H9 (cell line): ENCODE results near the gene CD86. TPM values are rescaled to one million over a fixed set of nuclear protein-coding genes. Genes with fewer than 3 reads are reported as not detected.

Experiments
- DNase-seq: peaks from one replicate; pipeline ENCODE4 v3.0.0-alpha.2; 2017
- H2AFZ ChIP-seq: one replicate; pipeline ENCODE4 v1.6.1; 2013; ENCODE audit warnings: mild to moderate bottlenecking, low read length, control low read depth, moderate library complexity
- H2AK5ac ChIP-seq: 2 replicates; pipeline ENCODE4 v1.6.1; 2013; ENCODE audit warnings: low read length, control low read depth, mixed read lengths; ENCODE audit not compliant: insufficient read length
- H2BK120ac ChIP-seq: one replicate; pipeline ENCODE4 v1.6.1; 2013; ENCODE audit warnings: low read depth, mild to moderate bottlenecking, low read length, control low read depth, inconsistent platforms; ENCODE audit not compliant: poor library complexity, severe bottlenecking
- H2BK12ac ChIP-seq: 2 replicates; pipeline ENCODE4 v1.6.1; 2013; ENCODE audit warnings: low read length, control low read depth, mixed read lengths, low read depth; ENCODE audit not compliant: insufficient read length
- H2BK15ac ChIP-seq: 2 replicates; pipeline ENCODE4 v1.6.1; 2013; ENCODE audit warnings: low read depth, low read length, control low read depth
- H2BK20ac ChIP-seq: one replicate; pipeline ENCODE4 v1.6.1; 2013; ENCODE audit warnings: low read depth, mild to moderate bottlenecking, low read length, control low read depth, inconsistent platforms; ENCODE audit not compliant: poor library complexity, severe bottlenecking
- H2BK5ac ChIP-seq: 2 replicates; pipeline ENCODE4 v1.6.1; 2013; ENCODE audit warnings: low read length, control low read depth, mixed read lengths; ENCODE audit not compliant: insufficient read length
- H3K14ac ChIP-seq: 2 replicates; pipeline ENCODE4 v1.6.1; 2013; ENCODE audit warnings: low read length, control low read depth; ENCODE audit not compliant: insufficient read depth
- H3K18ac ChIP-seq: 2 replicates; pipeline ENCODE4 v1.6.1; 2013; ENCODE audit warnings: low read depth, mild to moderate bottlenecking, mixed read lengths, low read length, control low read depth; ENCODE audit not compliant: insufficient read length
- H3K23ac ChIP-seq: 2 replicates; pipeline ENCODE4 v1.6.1; 2013; ENCODE audit warnings: low read length, control low read depth, mixed read lengths, low read depth; ENCODE audit not compliant: insufficient read length
- H3K23me2 ChIP-seq: 2 replicates; pipeline ENCODE4 v1.6.1; 2013; ENCODE audit warnings: low read depth, mild to moderate bottlenecking, mixed read lengths, low read length, control low read depth; ENCODE audit not compliant: insufficient read length, poor library complexity, severe bottlenecking
- H3K27ac ChIP-seq: 2 replicates; pipeline ENCODE4 v1.5.1; 2013; ENCODE audit warnings: low read length, control low read depth, mixed read lengths, low read depth; ENCODE audit not compliant: insufficient read length
- H3K27me3 ChIP-seq: 2 replicates; pipeline ENCODE4 v1.6.1; 2013; ENCODE audit warnings: low read length, control low read depth, inconsistent platforms; ENCODE audit not compliant: insufficient read depth
- H3K4ac ChIP-seq: 2 replicates; pipeline ENCODE4 v1.6.1; 2013; ENCODE audit warnings: low read depth, mild to moderate bottlenecking, control low read depth, inconsistent platforms, low read length, moderate library complexity
- H3K4me1 ChIP-seq: 2 replicates; pipeline ENCODE4 v1.6.1; 2013; ENCODE audit warnings: low read length, control low read depth, inconsistent platforms; ENCODE audit not compliant: insufficient read depth
- H3K4me2 ChIP-seq: 2 replicates; pipeline ENCODE4 v1.6.1; 2013; ENCODE audit warnings: low read length, control low read depth, mixed read lengths; ENCODE audit not compliant: insufficient read length, insufficient read depth
- H3K56ac ChIP-seq: 2 replicates; pipeline ENCODE4 v1.6.1; 2013; ENCODE audit warnings: low read depth, mild to moderate bottlenecking, mixed read lengths, low read length, control low read depth; ENCODE audit not compliant: insufficient read length
- H3K79me1 ChIP-seq: 2 replicates; pipeline ENCODE4 v1.6.1; 2013; ENCODE audit warnings: low read depth, mild to moderate bottlenecking, moderate library complexity, low read length, control low read depth, inconsistent platforms; ENCODE audit not compliant: insufficient read depth, poor library complexity, severe bottlenecking
- H3K79me2 ChIP-seq: 2 replicates; pipeline ENCODE4 v1.6.1; 2013; ENCODE audit warnings: low read length, control low read depth, inconsistent platforms; ENCODE audit not compliant: insufficient read depth
- H3K9ac ChIP-seq: 2 replicates; pipeline ENCODE4 v1.6.1; 2013; ENCODE audit warnings: low read length, control low read depth, mixed read lengths; ENCODE audit not compliant: insufficient read length; ENCODE audit errors: extremely low read depth
- H3K9me3 ChIP-seq: one replicate; pipeline ENCODE4 v1.6.1; 2013; ENCODE audit warnings: low read depth, low read length, inconsistent platforms; ENCODE audit not compliant: control insufficient read depth
- H3T11ph ChIP-seq: one replicate; pipeline ENCODE4 v1.6.1; 2013; ENCODE audit warnings: mild to moderate bottlenecking, low read length, control low read depth, inconsistent platforms
- H4K20me1 ChIP-seq: one replicate; pipeline ENCODE4 v1.6.1; 2013; ENCODE audit not compliant: control insufficient read depth, insufficient read length, insufficient read depth
- H4K5ac ChIP-seq: 2 replicates; pipeline ENCODE4 v1.6.1; 2013; ENCODE audit warnings: low read depth, mild to moderate bottlenecking, mixed read lengths, low read length, control low read depth; ENCODE audit not compliant: insufficient read length
- H4K8ac ChIP-seq: replicated peaks from 2 replicates; pipeline ENCODE4 v1.6.1; 2013; ENCODE audit warnings: low read length, control low read depth, mixed read lengths, low read depth; ENCODE audit not compliant: insufficient read length
- H4K91ac ChIP-seq: 2 replicates; pipeline ENCODE4 v1.6.1; 2013; ENCODE audit warnings: low read depth, mild to moderate bottlenecking, moderate library complexity, mixed read lengths, low read length, control low read depth; ENCODE audit not compliant: insufficient read length
- H3K27ac Mint-ChIP-seq, 3 experiments: 2 replicates in 2 of 3; 3 replicates in 1 of 3; pipeline ENCODE4 v1.8.0; 2020 to 2021; ENCODE audit warnings: mixed read lengths in 3 of 3, mild to moderate bottlenecking in 1 of 3, moderate library complexity in 1 of 3
- H3K27me3 Mint-ChIP-seq: 2 replicates; pipeline ENCODE4 v1.8.0; 2021; ENCODE audit warnings: low read depth, mild to moderate bottlenecking, moderate library complexity, mixed read lengths
- H3K36me3 Mint-ChIP-seq, 3 experiments: 2 replicates in 2 of 3; 3 replicates in 1 of 3; pipeline ENCODE4 v1.8.0; 2020 to 2021; ENCODE audit warnings: low read depth in 3 of 3, mixed read lengths in 3 of 3; ENCODE audit not compliant: insufficient read depth in 1 of 3
- H3K4me1 Mint-ChIP-seq, 2 experiments: 2 replicates each; pipeline ENCODE4 v1.8.0; 2020; ENCODE audit warnings: mixed read lengths in 2 of 2
- H3K4me3 Mint-ChIP-seq, 2 experiments: 2 replicates in 1 of 2; 3 replicates in 1 of 2; pipeline ENCODE4 v1.8.0; 2020 to 2021; ENCODE audit warnings: mild to moderate bottlenecking in 2 of 2, mixed read lengths in 2 of 2, moderate library complexity in 1 of 2
- H3K9me3 Mint-ChIP-seq, 2 experiments: 2 replicates in 1 of 2; 3 replicates in 1 of 2; pipeline ENCODE4 v1.8.0; 2020; ENCODE audit warnings: mild to moderate bottlenecking in 2 of 2, mixed read lengths in 2 of 2, moderate library complexity in 1 of 2
- WGBS: extraction: QIAGEN DNeasy Blood & Tissue Kit; methylation state at CpG from one replicate; pipeline ENCODE4 v1.1.7; 2013; ENCODE audit warnings: missing lambda C conversion rate, low lambda C conversion rate, mixed read lengths; ENCODE audit not compliant: insufficient read length; ENCODE audit errors: extremely low coverage; 5-methylcytosine and 5-hydroxymethylcytosine counted together
- total RNA-seq: library from RNA; stranded (reverse); gene quantifications from 2 replicates; pipeline ENCODE4 v1.2.1, GENCODE V29; 2021
- TF ChIP-seq, protein P1 (sequence below): fragments of 200-600 bp; sonication (generic); conservative IDR thresholded peaks from 3 replicates; pipeline ENCODE4 v1.8.0; 2021; ENCODE audit warnings: antibody characterized with exemption, mild to moderate bottlenecking

CD86 gene
- total RNA-seq, 1 experiment from 2014 or later = not detected

DNA sequence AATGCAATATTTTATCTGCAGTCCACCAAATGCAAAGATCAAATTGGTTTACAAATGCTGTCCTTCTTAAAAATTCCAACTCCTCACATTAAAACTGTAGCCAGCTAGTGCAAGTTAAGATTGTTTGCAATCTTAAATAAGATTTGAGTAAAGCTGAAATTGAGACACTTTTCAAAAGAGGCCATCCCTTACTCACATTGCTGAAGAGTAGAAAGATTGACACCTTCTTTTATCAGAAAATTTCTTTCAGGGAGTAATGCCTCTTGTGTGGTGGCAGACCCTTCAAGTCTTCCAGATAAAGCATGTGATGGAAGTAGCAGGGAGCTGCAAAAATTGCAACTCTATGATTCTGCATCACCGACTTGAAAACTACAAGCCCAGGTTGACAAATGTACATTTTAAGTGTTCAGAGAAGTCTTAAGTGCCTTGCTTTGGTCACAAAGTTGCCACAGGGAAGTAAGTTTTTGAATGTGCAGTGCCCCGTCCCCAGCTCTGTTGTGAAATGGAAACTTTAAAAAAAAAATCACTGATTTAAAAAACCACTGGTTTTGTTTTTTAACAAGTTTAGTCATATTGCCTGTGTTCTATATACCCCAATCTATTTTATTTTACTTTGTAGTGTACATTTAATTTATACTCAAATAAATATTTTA, 12.6 kb downstream of the CD86 start:
- Mint-ChIP-seq H3K4me3 (no peak overlapping the region), H3K36me3 (no peaks in the 10 kb centered on the region), H3K27ac (no peak overlapping the region), H3K4me1 (peaks cover 5 to 7% of the 10 kb centered on the region in 2 experiments; a peak in 3 of 4 replicates), H3K27me3 (no peaks in the 10 kb centered on the region), H3K9me3 (peaks cover 0 to 1% of the 10 kb centered on the region in 2 experiments; a peak in 1 of 5 replicates)
- H3K18ac ChIP-seq = no peak overlapping the region
- H3K9ac ChIP-seq = no peak overlapping the region
- TF ChIP-seq, protein P1, sequence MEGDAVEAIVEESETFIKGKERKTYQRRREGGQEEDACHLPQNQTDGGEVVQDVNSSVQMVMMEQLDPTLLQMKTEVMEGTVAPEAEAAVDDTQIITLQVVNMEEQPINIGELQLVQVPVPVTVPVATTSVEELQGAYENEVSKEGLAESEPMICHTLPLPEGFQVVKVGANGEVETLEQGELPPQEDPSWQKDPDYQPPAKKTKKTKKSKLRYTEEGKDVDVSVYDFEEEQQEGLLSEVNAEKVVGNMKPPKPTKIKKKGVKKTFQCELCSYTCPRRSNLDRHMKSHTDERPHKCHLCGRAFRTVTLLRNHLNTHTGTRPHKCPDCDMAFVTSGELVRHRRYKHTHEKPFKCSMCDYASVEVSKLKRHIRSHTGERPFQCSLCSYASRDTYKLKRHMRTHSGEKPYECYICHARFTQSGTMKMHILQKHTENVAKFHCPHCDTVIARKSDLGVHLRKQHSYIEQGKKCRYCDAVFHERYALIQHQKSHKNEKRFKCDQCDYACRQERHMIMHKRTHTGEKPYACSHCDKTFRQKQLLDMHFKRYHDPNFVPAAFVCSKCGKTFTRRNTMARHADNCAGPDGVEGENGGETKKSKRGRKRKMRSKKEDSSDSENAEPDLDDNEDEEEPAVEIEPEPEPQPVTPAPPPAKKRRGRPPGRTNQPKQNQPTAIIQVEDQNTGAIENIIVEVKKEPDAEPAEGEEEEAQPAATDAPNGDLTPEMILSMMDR = no peak
- no peaks in the 10 kb centered on the region for H3K79me1 ChIP-seq
- no peak overlapping the region for H2BK15ac ChIP-seq
- H3K23ac ChIP-seq = no peak overlapping the region
- no peaks in the 10 kb centered on the region for H3K79me2 ChIP-seq
- no CpG with 5 or more reads among the region's 2 CpGs for WGBS
- no peak overlapping the region for H2BK20ac ChIP-seq
- no peaks in the 10 kb centered on the region for H3K9me3 ChIP-seq
- H2BK12ac ChIP-seq = no peak overlapping the region
- H4K91ac ChIP-seq = no peak overlapping the region
- no peak for DNase-seq
- H3K4me1 ChIP-seq = no peaks in the 10 kb centered on the region
- H3T11ph ChIP-seq = no peak overlapping the region
- H3K27ac ChIP-seq = no peak overlapping the region
- H3K4me2 ChIP-seq = no peak overlapping the region
- H3K23me2 ChIP-seq = no peaks in the 10 kb centered on the region
- H4K8ac ChIP-seq = no peak overlapping the region
- no peak overlapping the region for H4K5ac ChIP-seq
- no peak overlapping the region for H3K56ac ChIP-seq
- H3K27me3 ChIP-seq = no peaks in the 10 kb centered on the region
- no peak overlapping the region for H2AK5ac ChIP-seq
- H3K14ac ChIP-seq = no peak overlapping the region
- no peaks in the 10 kb centered on the region for H4K20me1 ChIP-seq
- H3K4ac ChIP-seq = no peak overlapping the region
- H2AFZ ChIP-seq = no peak overlapping the region
- H2BK120ac ChIP-seq = no peak overlapping the region
- no peak overlapping the region for H2BK5ac ChIP-seq
